ENCODE data around the gene COG3.

DNA sequence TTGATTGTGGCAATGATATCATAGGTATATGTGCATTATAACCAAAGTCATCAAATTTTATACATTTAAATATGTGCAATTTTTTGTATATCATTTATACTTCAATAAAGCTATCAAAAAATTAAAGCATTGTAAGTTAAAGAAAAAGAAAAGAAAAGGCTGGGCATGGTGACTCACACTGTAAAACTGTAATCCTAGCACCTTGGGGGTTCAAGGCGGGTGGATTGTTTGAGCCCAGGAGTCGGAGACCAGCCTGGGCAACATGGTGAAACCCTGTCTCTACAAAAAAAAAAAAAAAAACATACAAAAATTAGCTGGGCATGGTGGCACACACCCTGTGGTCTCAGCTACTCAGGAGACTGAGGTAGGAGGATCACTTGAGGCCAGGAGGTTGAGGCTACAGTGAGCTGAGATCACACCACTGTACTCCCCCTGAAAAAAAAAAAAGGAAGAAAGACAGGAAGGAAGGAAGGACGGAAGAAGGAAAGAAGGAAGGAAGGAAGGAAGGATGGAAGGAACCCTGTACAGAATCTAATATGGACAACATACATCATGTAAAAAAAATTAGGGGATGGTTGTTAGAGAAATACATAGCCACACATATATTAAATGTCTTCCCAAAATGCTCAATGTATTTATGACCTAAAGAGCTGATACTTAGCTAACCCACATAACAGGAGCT, 24.8 kb upstream of the COG3 start:
- TF ChIP-seq, protein P1, sequence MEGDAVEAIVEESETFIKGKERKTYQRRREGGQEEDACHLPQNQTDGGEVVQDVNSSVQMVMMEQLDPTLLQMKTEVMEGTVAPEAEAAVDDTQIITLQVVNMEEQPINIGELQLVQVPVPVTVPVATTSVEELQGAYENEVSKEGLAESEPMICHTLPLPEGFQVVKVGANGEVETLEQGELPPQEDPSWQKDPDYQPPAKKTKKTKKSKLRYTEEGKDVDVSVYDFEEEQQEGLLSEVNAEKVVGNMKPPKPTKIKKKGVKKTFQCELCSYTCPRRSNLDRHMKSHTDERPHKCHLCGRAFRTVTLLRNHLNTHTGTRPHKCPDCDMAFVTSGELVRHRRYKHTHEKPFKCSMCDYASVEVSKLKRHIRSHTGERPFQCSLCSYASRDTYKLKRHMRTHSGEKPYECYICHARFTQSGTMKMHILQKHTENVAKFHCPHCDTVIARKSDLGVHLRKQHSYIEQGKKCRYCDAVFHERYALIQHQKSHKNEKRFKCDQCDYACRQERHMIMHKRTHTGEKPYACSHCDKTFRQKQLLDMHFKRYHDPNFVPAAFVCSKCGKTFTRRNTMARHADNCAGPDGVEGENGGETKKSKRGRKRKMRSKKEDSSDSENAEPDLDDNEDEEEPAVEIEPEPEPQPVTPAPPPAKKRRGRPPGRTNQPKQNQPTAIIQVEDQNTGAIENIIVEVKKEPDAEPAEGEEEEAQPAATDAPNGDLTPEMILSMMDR (IDR thresholded peaks at IDR 0.05): no peak
- no peak for TF ChIP-seq POLR2A (IDR thresholded peaks at IDR 0.05)

Data from heart left ventricle (tissue), 13 donors.